Heart left ventricle (tissue), 13 donors: ENCODE measurements around the gene GALNT18.

Source experiments
- POLR2A ChIP-seq, 2 donors: fragments of 450-650 bp; IDR thresholded peaks; one replicate each; pipeline ENCODE4 v1.6.1; 2017; ENCODE audit warnings: antibody characterized with exemption in 2 of 2, mild to moderate bottlenecking in 2 of 2, moderate library complexity in 2 of 2
- TF ChIP-seq, protein P1 (sequence below), 12 donors: fragments of 200-600 bp; sonication (generic) in 4 of 12; IDR thresholded peaks; one replicate each; pipeline versions ENCODE4 v1.5.0 to v1.8.0; 2018 to 2022; ENCODE audit warnings: antibody characterized with exemption in 12 of 12, mild to moderate bottlenecking in 5 of 12
- donor health status: ischemic (EF 13 %, LVEDD 7.1; RV severe dilation, severe dysfunction).
- donor health status: DM: no; HTN: yes; CAD: no.
- donor health status: DM: no; HTN: no; CAD: no.
- donor health status: ischemic (EF 25% LVEDD 6.9; RV normal size, moderate dysfunction).
- donor health status: ischemic (EF 25% LVEDD 5.7; RV mildly dilated, moderate dysfunction).
- donor health status: ischemic (EF 35%, LVEDD 5.7; RV mildly dilated, moderate dysfunction).
- donor health status: nonischemic (EF 11% LVEDD 7.7; RV severe dilation, severe dysfunction).
- donor health status: DM: yes; HTN: yes; CAD: no.
- donor health status: PGD.
- donor health status: ischemic (EF 29% LVEDD 5.4; RV normal size, mild dysfunction).
- donor health status: nonischemic (EF 23%, LVEDD 6.1; RV moderate dilation, normal function).

DNA sequence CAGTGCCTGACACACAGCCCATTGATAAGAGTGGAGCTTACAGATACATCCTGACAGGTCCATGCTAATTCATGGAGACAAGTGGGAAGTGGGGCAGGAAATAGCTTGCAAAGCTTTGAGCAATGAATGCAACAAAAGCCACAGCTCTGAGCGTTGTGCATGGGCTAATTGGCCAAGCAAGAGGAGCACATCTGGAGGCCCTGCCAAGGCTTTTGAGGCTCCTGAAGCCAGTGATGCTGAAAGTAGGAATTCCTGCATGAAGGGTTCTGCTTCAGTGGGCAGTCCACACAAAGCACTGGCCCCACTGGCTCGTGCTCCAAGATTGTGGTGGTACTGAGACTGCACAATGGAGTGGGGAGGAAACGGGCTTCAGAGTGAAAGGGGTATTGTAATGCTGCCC lies 164.9 kb downstream of the GALNT18 start:
- TF ChIP-seq, protein P1, sequence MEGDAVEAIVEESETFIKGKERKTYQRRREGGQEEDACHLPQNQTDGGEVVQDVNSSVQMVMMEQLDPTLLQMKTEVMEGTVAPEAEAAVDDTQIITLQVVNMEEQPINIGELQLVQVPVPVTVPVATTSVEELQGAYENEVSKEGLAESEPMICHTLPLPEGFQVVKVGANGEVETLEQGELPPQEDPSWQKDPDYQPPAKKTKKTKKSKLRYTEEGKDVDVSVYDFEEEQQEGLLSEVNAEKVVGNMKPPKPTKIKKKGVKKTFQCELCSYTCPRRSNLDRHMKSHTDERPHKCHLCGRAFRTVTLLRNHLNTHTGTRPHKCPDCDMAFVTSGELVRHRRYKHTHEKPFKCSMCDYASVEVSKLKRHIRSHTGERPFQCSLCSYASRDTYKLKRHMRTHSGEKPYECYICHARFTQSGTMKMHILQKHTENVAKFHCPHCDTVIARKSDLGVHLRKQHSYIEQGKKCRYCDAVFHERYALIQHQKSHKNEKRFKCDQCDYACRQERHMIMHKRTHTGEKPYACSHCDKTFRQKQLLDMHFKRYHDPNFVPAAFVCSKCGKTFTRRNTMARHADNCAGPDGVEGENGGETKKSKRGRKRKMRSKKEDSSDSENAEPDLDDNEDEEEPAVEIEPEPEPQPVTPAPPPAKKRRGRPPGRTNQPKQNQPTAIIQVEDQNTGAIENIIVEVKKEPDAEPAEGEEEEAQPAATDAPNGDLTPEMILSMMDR (IDR thresholded peaks at IDR 0.05): no peak
- no peak for TF ChIP-seq POLR2A (IDR thresholded peaks at IDR 0.05)
